T-helper 1 cell treated with Interleukin-12 subunit alpha and Interleukin-12 subunit beta and Interleukin-4 antibody, amounts not matched to agents 30 μg/mL and 1 μg/mL, for 36 hours (primary cell): ENCODE data around the gene RPS6KA5.

ENCODE experiments used
- H3K27ac Mint-ChIP-seq: one replicate; pipeline ENCODE4 v1.8.0; 2021; ENCODE audit warnings: mild to moderate bottlenecking, mixed read lengths
- H3K27me3 Mint-ChIP-seq: one replicate; pipeline ENCODE4 v1.8.0; 2021; ENCODE audit warnings: low read depth, mixed read lengths
- H3K36me3 Mint-ChIP-seq: one replicate; pipeline ENCODE4 v1.8.0; 2021; ENCODE audit warnings: low read depth, mixed read lengths
- H3K4me1 Mint-ChIP-seq: one replicate; pipeline ENCODE4 v1.8.0; 2021; ENCODE audit warnings: low read depth, mixed read lengths
- H3K4me3 Mint-ChIP-seq: one replicate; pipeline ENCODE4 v1.8.0; 2021; ENCODE audit warnings: mild to moderate bottlenecking, moderate library complexity, mixed read lengths
- H3K9me3 Mint-ChIP-seq: one replicate; pipeline ENCODE4 v1.8.0; 2021; ENCODE audit warnings: mixed read lengths

Gene RPS6KA5

DNA sequence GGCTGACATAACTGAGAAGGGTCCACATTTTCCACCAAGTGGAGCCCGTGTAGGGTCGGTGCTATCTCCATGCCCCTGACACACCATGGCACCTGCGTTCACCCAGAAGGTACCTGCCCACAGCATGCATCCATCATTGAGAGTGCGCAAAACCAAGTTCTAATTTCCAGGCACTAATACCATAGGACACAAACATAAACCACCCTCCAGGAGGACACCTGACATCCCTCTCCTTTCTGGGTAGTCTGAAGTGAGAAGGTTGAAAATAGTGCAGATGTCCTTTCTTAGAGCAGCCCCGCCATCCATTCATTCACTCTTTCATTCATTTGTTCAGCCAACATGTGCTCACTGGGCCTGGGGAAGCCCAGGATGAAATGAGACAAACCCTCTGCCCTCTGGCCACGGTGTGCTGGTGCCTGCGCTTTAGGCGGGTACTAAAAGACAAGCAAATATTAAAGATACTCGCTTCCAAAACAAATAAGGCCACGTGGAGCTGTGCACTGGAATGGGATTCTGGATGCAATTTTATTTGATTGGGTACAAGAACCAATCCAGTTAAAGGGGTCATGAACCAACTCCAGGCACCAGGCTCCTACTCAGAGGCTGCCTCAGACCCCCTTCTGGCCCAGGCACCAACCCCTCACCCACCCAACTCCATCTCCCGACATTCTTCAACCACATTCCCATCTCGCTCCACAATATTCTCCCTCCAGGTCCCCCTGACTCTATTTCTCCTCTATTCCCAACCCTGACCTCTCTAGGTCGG lies 245.5 kb downstream of the RPS6KA5 start:
- Mint-ChIP-seq H3K27ac (peak overlapping the region; percentile 41), H3K36me3 (no peaks in the 10 kb centered on the region), H3K4me3 (peak overlapping the region; percentile 70), H3K27me3 (peaks cover 38% of the 10 kb centered on the region), H3K4me1 (peaks cover 4% of the 10 kb centered on the region), H3K9me3 (no peaks in the 10 kb centered on the region)

DNA sequence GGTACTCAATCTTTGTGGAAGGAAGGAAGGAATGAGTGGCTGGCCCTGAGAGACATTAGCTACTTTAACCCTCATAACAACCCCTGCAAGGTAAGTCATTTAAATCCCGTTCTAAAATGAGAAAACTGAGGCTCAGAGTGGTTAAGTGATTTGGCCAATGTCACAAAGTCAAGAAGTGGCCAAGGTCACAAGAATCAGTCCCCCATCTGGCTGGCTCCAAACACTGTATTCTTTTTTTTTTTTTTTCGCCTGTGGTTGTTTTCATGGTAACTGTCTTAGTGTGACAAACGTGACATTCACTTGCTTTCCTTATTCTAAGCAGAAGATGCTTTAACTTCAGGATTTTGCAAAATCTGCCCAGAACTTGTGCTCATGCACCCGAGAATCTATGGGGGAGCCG lies 247.0 kb downstream of the RPS6KA5 start:
- no peaks in the 10 kb centered on the region for H3K36me3 Mint-ChIP-seq
- peaks cover 38% of the 10 kb centered on the region for H3K27me3 Mint-ChIP-seq
- H3K27ac Mint-ChIP-seq, result no peak overlapping the region
- peaks cover 4% of the 10 kb centered on the region for H3K4me1 Mint-ChIP-seq
- H3K9me3 Mint-ChIP-seq, result no peaks in the 10 kb centered on the region
- H3K4me3 Mint-ChIP-seq, result no peak overlapping the region

DNA sequence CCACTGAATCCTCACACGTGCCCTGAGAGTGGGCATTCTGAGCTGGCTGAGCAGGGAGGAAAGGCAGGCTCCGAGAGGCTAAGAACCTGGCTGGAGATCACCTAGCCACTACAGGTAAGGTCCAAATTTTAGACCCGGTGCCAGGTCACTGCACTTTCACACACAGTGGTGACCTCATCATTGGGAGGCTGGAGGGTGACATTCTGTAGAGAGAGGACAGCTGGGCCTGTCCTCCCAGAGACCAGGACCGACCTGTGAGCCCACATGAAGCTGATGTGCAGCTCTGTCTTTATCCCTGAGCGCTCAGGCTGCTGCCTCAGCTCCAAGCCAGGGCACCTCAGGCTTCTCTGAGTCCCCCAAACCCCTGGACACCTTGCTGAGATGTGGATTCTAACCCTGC lies 248.3 kb downstream of the RPS6KA5 start:
- peaks cover 32% of the 10 kb centered on the region for H3K27me3 Mint-ChIP-seq
- no peak overlapping the region for H3K4me3 Mint-ChIP-seq
- no peak overlapping the region for H3K27ac Mint-ChIP-seq
- H3K4me1 Mint-ChIP-seq, result peaks cover 4% of the 10 kb centered on the region
- no peaks in the 10 kb centered on the region for H3K9me3 Mint-ChIP-seq
- H3K36me3 Mint-ChIP-seq, result no peaks in the 10 kb centered on the region

DNA sequence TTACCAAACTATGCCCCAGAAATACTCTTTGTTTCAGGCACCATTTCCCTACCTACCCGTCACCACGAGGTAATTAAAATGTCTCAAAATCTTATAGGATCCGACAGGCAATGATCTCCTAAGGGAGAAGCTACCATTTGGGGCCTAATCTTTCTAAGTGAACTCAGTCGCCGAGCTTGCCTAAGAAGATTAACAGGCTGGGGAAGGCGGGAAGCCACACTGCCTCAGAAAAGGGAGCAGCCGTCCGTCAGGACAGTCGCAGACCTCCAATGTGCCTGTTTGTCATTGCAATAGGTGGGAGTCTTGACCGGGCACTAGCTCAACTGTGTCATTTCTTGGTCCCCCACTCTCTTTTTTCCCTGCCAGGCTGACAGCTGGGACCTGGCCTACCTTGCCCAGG lies 248.8 kb downstream of the RPS6KA5 start:
- H3K4me1 Mint-ChIP-seq, result peaks cover 4% of the 10 kb centered on the region
- H3K27ac Mint-ChIP-seq, result no peak overlapping the region
- H3K9me3 Mint-ChIP-seq, result no peaks in the 10 kb centered on the region
- H3K27me3 Mint-ChIP-seq, result peaks cover 30% of the 10 kb centered on the region
- no peaks in the 10 kb centered on the region for H3K36me3 Mint-ChIP-seq
- no peak overlapping the region for H3K4me3 Mint-ChIP-seq

DNA sequence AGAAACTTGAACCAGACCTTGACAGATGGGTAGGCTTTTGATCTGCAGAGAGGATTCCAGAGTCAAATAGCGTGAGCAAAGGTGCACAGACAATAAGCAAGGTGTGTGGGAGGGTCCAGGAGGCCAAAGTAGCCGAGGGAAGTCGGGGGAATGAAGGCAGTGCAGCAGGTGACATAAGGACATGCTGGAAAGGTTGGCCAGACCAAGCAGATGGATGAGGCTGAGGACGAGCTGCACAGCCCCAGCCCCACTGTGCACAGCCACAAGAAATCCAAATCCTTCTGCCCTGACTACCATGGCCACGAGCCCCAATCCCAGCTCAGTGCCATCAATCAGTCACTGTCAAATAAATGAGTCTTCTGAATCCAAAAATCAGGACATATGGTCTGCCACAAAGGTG lies 249.6 kb downstream of the RPS6KA5 start:
- Mint-ChIP-seq H3K4me1 (peaks cover 4% of the 10 kb centered on the region), H3K27ac (no peak overlapping the region), H3K27me3 (peaks cover 30% of the 10 kb centered on the region), H3K36me3 (no peaks in the 10 kb centered on the region), H3K9me3 (no peaks in the 10 kb centered on the region), H3K4me3 (no peak overlapping the region)

DNA sequence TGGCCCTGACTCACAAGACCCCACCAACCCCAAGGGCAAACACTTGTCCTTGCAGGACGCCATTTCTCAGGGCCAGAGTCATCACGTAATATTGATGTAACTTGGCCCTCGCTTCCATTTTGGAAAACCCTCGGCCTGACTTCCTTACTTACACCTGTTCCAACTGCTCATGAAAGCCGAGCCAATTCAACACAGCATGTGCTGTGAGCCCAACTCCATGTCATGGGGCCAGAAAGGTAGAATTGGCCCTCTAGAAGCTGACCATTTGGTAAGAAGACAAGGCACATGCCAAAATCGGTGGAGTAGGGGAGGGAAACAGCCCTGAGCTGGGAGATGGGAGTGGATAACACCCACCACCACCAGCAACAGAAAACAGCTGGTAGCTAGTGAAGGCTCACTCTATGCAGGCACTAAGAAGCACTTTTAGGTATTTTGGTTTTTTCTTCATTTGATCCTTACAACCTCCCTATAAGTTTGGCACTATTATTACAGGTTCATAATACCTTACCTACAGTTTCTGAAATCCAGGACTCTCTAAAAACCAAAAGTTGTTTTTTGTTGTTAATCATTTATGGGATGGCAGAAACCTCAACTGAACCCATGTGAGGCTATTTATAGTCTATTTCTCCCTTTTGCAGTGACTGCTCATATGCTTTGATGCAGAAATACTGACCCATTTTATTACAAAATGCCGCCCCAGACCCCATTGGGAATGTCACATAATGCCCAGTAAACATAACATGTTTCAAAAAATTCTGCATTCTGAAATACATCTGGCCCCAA lies 250.7 kb downstream of the RPS6KA5 start:
- Mint-ChIP-seq H3K27me3 (peaks cover 19% of the 10 kb centered on the region), H3K4me3 (no peak overlapping the region), H3K4me1 (no peaks in the 10 kb centered on the region), H3K27ac (no peak overlapping the region), H3K36me3 (no peaks in the 10 kb centered on the region), H3K9me3 (no peaks in the 10 kb centered on the region)

DNA sequence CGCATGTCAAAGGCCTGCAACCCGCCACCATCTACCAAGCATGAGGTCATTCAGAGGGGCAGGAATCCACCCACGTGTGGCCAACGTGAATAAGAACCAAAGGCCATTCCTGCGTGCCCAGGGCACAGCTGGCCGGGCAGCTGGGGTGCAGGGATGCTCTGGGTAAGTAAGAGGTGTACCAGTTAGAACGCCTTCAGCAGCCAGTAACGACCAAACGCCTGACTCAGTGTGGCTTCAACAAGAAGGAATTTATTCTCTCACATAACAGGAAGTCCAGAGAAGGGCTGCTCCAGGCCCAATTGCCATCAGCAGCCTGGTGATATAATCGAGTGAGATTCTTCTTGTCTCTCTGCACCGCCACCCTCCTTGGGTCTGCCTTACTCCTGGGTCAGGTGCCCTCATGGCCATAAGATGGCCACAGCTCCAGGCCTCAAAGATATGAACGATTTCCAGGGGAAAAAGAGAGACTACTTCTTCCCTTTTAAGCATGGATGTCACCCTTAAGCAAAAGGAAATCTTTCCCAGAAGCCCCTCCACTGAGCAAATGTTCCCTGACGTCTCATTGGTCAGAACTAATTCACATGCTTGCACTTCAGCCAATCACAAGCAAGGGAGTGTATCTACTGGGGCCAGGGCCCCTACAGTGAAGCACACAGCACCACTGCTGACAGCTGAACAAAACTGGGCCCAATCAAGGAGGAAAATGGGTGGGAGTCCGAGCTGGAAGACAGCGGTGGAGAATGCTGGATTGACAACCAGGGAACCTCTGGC lies 251.5 kb downstream of the RPS6KA5 start:
- H3K9me3 Mint-ChIP-seq, result no peaks in the 10 kb centered on the region
- H3K4me1 Mint-ChIP-seq, result no peaks in the 10 kb centered on the region
- no peak overlapping the region for H3K27ac Mint-ChIP-seq
- no peak overlapping the region for H3K4me3 Mint-ChIP-seq
- no peaks in the 10 kb centered on the region for H3K36me3 Mint-ChIP-seq
- H3K27me3 Mint-ChIP-seq, result peaks cover 11% of the 10 kb centered on the region

DNA sequence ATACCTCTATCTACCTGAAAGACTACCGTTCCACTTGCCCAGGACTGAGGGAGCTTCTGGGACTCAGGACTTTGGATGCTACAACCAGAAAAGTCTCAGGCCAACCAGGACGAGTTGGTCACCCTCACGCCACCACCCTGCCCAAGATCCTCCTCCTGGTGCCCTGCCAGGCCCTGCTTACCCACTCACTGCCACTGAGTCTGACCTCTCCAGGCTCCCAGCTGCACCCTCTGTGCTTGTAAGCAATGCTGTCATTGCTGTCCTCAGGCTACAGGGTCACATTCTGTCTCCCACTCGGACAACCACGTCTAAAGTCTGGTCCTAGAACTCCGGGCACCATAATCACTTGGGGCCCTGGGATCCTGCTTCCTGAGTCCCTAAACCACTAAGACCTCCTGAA lies 253.4 kb downstream of the RPS6KA5 start:
- H3K36me3 Mint-ChIP-seq, result no peaks in the 10 kb centered on the region
- H3K4me3 Mint-ChIP-seq, result no peak overlapping the region
- no peaks in the 10 kb centered on the region for H3K9me3 Mint-ChIP-seq
- H3K27me3 Mint-ChIP-seq, result no peaks in the 10 kb centered on the region
- H3K27ac Mint-ChIP-seq, result no peak overlapping the region
- H3K4me1 Mint-ChIP-seq, result peaks cover 5% of the 10 kb centered on the region

DNA sequence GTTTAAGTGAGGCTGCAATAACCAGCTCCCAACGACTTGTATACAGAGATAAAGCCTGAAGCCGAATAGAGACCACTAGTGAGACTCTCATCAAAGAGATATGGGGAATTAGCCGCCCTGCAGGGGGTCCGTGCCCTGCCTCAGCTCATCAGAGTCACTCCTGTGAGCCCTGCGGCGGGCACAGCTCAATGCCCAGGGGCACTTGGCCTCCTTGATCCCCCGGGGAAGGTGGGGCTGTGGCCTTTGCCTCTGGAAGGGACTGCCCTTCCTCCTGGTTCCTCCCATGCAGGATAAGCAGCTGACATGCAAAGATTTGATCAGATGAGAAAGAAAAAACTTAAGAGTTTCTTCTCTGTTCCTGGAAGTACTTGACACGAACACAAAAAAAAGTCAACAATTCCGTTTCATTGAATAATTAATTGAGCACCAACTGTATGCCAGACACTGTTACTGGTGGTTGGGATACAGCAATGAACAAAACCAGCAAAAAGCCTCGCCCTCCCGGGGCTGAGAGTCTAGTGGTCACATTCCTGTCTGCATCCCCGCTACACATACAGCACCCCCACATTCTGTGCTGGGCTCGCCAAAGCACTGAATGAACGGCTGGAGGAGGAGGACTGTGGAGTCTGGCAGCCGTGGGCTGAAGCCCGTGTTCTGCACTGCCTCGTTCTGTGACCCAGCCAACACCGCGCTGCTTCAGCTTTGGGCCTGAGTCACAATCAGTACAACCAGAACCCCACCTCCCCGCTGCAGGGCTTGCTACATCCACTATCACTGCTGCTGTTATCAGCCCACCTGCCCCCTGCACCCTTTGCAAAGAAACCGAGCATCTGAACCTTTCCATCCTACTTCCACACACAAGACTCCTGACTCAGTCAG lies 254.5 kb downstream of the RPS6KA5 start:
- Mint-ChIP-seq H3K4me3 (no peak overlapping the region), H3K4me1 (peaks cover 10% of the 10 kb centered on the region), H3K27me3 (no peaks in the 10 kb centered on the region), H3K36me3 (no peaks in the 10 kb centered on the region), H3K27ac (no peak overlapping the region), H3K9me3 (no peaks in the 10 kb centered on the region)

DNA sequence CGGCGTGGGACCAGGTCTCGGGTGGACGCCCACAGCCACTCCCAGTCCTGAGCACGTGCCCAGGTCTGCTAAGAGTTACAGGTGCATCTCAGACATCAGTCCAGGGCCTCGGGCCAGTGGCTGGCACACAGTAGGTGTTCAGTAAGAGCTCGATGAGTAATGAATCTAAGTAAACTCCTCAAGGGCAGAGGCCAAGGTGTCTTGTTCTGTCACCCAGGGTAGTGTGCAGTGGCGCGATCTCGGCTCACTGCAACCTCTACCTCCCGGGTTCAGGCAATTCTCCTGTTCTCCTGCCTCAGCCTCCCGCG lies 255.4 kb downstream of the RPS6KA5 start:
- no peak overlapping the region for H3K4me3 Mint-ChIP-seq
- H3K27me3 Mint-ChIP-seq, result no peaks in the 10 kb centered on the region
- peaks cover 10% of the 10 kb centered on the region for H3K4me1 Mint-ChIP-seq
- no peak overlapping the region for H3K27ac Mint-ChIP-seq
- no peaks in the 10 kb centered on the region for H3K9me3 Mint-ChIP-seq
- no peaks in the 10 kb centered on the region for H3K36me3 Mint-ChIP-seq

DNA sequence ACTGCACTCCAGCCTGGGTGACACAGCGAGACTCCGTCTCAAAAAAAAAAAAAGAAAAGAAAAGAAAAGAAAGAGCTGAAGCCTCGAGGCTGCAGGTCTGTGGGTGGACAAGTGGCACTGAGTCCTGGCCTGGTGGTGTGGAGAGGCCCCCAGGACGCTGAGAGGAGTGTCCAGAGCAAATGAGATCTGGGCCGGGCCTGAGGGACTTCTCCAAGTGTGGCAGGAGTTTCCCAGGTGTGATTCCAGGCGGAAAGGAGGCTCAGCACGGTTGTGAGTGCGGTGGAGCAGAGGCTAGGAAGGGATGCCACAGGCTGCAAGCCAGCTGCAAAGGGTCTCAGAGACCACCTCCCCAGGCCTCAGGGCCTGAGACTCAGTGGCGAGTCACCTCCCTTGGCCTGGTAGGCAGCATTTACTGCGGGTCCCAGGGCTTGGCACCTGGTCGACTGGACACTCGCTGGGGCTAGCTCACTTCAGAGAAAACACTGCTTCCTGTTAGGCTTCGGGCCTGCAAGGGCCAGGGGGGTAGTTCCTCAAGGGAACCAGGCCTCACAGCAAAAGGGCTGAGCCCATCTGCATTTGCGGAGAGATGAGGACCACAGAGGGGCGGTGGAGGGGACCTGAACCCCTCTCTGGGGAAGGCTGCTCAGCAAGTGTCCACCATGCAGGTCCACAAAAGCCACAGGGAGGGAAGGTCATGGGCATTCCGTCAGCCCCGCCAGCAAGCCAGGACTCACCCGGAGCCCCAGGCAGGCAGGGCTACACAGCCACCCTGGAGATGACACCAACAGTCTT lies 256.0 kb downstream of the RPS6KA5 start:
- H3K27ac Mint-ChIP-seq, result no peak overlapping the region
- H3K4me1 Mint-ChIP-seq, result peaks cover 10% of the 10 kb centered on the region
- no peaks in the 10 kb centered on the region for H3K27me3 Mint-ChIP-seq
- H3K36me3 Mint-ChIP-seq, result no peaks in the 10 kb centered on the region
- no peaks in the 10 kb centered on the region for H3K9me3 Mint-ChIP-seq
- H3K4me3 Mint-ChIP-seq, result no peak overlapping the region

DNA sequence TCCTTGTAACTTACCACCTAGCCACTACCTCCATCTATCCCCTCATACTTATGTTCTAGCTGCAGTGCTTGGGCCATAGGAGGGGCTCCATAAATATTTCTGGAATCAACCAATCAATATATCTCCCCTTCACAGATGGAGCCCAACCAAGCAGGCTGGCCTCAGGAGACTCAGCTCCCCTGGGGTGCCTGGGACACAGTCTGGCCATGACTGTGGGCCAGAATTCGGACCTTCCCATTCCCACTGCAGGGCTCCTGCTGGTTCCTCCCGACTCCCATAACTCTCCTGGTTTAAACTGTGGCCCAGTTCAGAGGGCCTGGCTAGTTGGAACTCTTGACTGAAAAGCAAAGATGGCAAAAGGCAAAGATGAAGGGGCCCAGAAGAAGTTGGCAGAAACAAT lies 257.2 kb downstream of the RPS6KA5 start:
- Mint-ChIP-seq H3K9me3 (no peaks in the 10 kb centered on the region), H3K27me3 (no peaks in the 10 kb centered on the region), H3K4me1 (peaks cover 10% of the 10 kb centered on the region), H3K4me3 (no peak overlapping the region), H3K27ac (no peak overlapping the region), H3K36me3 (no peaks in the 10 kb centered on the region)

DNA sequence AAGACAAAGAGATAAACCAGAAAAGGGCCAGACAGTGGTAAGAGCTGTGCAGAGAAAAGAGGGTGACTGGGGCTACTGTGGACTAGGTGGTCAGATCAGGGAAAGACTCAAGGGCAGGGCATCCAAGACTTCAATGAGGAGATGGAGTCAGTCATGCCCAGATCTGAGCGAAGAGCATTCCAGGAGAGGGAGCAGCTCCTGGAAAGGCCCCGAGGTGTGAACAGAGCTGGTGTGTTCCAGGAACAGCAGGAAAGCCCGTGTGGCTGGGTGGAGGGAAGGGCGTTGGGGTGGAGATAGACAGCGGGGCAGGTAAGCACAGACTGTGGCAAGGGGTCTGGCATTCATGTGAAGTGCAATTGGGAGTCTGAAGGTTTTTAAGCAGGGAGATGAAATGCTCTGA lies 261.0 kb downstream of the RPS6KA5 start:
- no peak overlapping the region for H3K4me3 Mint-ChIP-seq
- no peak overlapping the region for H3K27ac Mint-ChIP-seq
- no peaks in the 10 kb centered on the region for H3K27me3 Mint-ChIP-seq
- H3K36me3 Mint-ChIP-seq, result no peaks in the 10 kb centered on the region
- peaks cover 10% of the 10 kb centered on the region for H3K4me1 Mint-ChIP-seq
- H3K9me3 Mint-ChIP-seq, result no peaks in the 10 kb centered on the region
